ENCODE results near the gene DCLK1.

- TF ChIP-seq, protein P1, sequence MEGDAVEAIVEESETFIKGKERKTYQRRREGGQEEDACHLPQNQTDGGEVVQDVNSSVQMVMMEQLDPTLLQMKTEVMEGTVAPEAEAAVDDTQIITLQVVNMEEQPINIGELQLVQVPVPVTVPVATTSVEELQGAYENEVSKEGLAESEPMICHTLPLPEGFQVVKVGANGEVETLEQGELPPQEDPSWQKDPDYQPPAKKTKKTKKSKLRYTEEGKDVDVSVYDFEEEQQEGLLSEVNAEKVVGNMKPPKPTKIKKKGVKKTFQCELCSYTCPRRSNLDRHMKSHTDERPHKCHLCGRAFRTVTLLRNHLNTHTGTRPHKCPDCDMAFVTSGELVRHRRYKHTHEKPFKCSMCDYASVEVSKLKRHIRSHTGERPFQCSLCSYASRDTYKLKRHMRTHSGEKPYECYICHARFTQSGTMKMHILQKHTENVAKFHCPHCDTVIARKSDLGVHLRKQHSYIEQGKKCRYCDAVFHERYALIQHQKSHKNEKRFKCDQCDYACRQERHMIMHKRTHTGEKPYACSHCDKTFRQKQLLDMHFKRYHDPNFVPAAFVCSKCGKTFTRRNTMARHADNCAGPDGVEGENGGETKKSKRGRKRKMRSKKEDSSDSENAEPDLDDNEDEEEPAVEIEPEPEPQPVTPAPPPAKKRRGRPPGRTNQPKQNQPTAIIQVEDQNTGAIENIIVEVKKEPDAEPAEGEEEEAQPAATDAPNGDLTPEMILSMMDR (IDR thresholded peaks at IDR 0.05; ENCODE audit: insufficient read depth, low read length) = no peak
- TF ChIP-seq REST (IDR thresholded peaks at IDR 0.05; ENCODE audit: insufficient replicate concordance, low read depth) (no peak), POLR2AphosphoS5 (IDR thresholded peaks at IDR 0.05; ENCODE audit: low read depth) (no peak)
Observed at GRCh38 chr13:35824395-35824794, 306.8 kb downstream of the DCLK1 start.
